Uterus (tissue), 2 donors: ENCODE results near the gene ADAMTS12.

ENCODE experiments used
- CTCF ChIP-seq, 4 experiments: fragments of 200-600 bp in 2 of 4; fragments of 450-650 bp in 2 of 4; sonication (generic) in 2 of 4; IDR thresholded peaks; one replicate each; pipeline ENCODE4 v1.5.1; 2016 to 2019; ENCODE audit warnings: antibody characterized with exemption in 4 of 4, mild to moderate bottlenecking in 2 of 4, moderate library complexity in 1 of 4
- POLR2A ChIP-seq, 2 donors: fragments of 450-650 bp; IDR thresholded peaks; one replicate each; pipeline ENCODE4 v1.6.1; 2016; ENCODE audit warnings: antibody characterized with exemption in 2 of 2, mild to moderate bottlenecking in 1 of 2, moderate library complexity in 1 of 2

GRCh38 chr5:33592245-33592644 lies 299.5 kb downstream of the ADAMTS12 start:
- no peak for TF ChIP-seq CTCF (IDR thresholded peaks at IDR 0.05)
- no peak for TF ChIP-seq POLR2A (IDR thresholded peaks at IDR 0.05)
